ENCODE data around the gene GPX3. TPM values are rescaled to one million over a fixed set of nuclear protein-coding genes. Genes with fewer than 3 reads are reported as not detected.
A peak's percentile ranks its signal among the peaks of the same experiment; 100 is the strongest.

Gene GPX3
- total RNA-seq, 1 experiment from 2014 or later = 20.4 TPM

GRCh38 chr5:151058301-151058700 lies 37.9 kb downstream of the GPX3 start:
- no peak overlapping the region for H3K9ac ChIP-seq (ENCODE audit: extremely low read depth, insufficient read length, low read length)
- no peak overlapping the region for H3T11ph ChIP-seq (ENCODE audit: low read length)
- no peak overlapping the region for H2BK20ac ChIP-seq (ENCODE audit: low read depth, low read length, poor library complexity, severe bottlenecking)
- no peaks in the 10 kb centered on the region for H3K9me3 ChIP-seq (ENCODE audit: control insufficient read depth, low read depth, low read length)
- no peak overlapping the region for H2BK5ac ChIP-seq (ENCODE audit: insufficient read length, low read length)
- H3K18ac ChIP-seq (ENCODE audit: insufficient read length, low read depth, low read length) = no peak overlapping the region
- no peak overlapping the region for H2BK15ac ChIP-seq (ENCODE audit: low read depth, low read length)
- no peak for DNase-seq
- H3K79me2 ChIP-seq (ENCODE audit: insufficient read depth, low read length) = no peaks in the 10 kb centered on the region
- H4K8ac ChIP-seq (replicated peaks; ENCODE audit: insufficient read length, low read depth, low read length) = no peak overlapping the region
- H3K36me3 Mint-ChIP-seq (ENCODE audit: insufficient read depth in 1 of 3, low read depth in 3 of 3) = peaks cover 2 to 33% (median 15%) of the 10 kb centered on the region in 3 experiments; a peak in 6 of 7 replicates
- no peaks in the 10 kb centered on the region for H3K4me1 Mint-ChIP-seq
- H3K23me2 ChIP-seq (ENCODE audit: insufficient read length, low read depth, low read length, poor library complexity, severe bottlenecking) = no peaks in the 10 kb centered on the region
- H4K20me1 ChIP-seq (ENCODE audit: control insufficient read depth, insufficient read depth, insufficient read length) = no peaks in the 10 kb centered on the region
- no peak overlapping the region for H2AFZ ChIP-seq (ENCODE audit: low read length)
- WGBS (ENCODE audit: extremely low coverage, insufficient read length, low lambda C conversion rate) = no CpG with 5 or more reads among the region's 5 CpGs
- no peaks in the 10 kb centered on the region for H3K27me3 Mint-ChIP-seq (ENCODE audit: low read depth)
- H4K5ac ChIP-seq (ENCODE audit: insufficient read length, low read depth, low read length) = no peak overlapping the region
- no peak overlapping the region for H3K14ac ChIP-seq (ENCODE audit: insufficient read depth, low read length)
- H2AK5ac ChIP-seq (ENCODE audit: insufficient read length, low read length) = no peak overlapping the region
- no peak overlapping the region for H2BK120ac ChIP-seq (ENCODE audit: low read depth, low read length, poor library complexity, severe bottlenecking)
- no peak overlapping the region for H3K4me2 ChIP-seq (ENCODE audit: insufficient read depth, insufficient read length, low read length)
- no peak overlapping the region for H2BK12ac ChIP-seq (ENCODE audit: insufficient read length, low read depth, low read length)
- no peak overlapping the region for H4K91ac ChIP-seq (ENCODE audit: insufficient read length, low read depth, low read length)
- H3K79me1 ChIP-seq (ENCODE audit: insufficient read depth, low read depth, low read length, poor library complexity, severe bottlenecking) = no peaks in the 10 kb centered on the region
- no peak overlapping the region for H3K27ac ChIP-seq (ENCODE audit: insufficient read length, low read depth, low read length)
- H3K4me1 ChIP-seq (ENCODE audit: insufficient read depth, low read length) = no peaks in the 10 kb centered on the region
- 0 out of 3 replicates have a peak, but pooled peaks have one; percentile 13 for TF ChIP-seq CTCF (conservative IDR thresholded peaks at IDR 0.05)
- no peak overlapping the region for H3K23ac ChIP-seq (ENCODE audit: insufficient read length, low read depth, low read length)
- H3K27ac Mint-ChIP-seq = no peak overlapping the region
- H3K4ac ChIP-seq (ENCODE audit: low read depth, low read length) = no peak overlapping the region
- no peak overlapping the region for H3K56ac ChIP-seq (ENCODE audit: insufficient read length, low read depth, low read length)
- H3K27me3 ChIP-seq (ENCODE audit: insufficient read depth, low read length) = no peaks in the 10 kb centered on the region
- no peak overlapping the region for H3K4me3 Mint-ChIP-seq
- H3K9me3 Mint-ChIP-seq = no peaks in the 10 kb centered on the region

Data from H9 (cell line).